Measurements from ENCODE around the gene NDUFA7. TPM values are rescaled to one million over a fixed set of nuclear protein-coding genes. Genes with fewer than 3 reads are reported as not detected.

The NDUFA7 gene
- polyA plus RNA-seq, 1 donor = 33.7 TPM

DNA sequence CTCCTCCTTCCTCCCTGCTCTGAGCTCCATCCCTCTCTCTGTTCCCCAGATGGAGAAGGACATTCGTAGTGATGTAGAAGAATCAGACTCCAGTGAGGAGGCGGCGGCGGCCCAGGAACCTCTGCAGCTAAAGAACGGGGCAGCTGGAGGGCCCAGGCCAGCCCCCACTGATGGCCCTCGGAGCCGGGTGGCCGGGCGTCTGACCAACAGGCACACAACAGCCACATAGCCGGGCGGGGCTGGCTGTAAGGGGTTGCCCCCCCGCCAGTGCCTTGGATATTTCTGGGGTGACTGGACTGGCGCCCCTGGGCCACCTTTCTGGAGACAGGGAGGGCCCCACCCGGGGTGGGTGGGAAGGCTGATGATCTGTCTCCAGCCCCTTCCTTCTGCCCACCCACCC, 59.3 kb downstream of the NDUFA7 start:
- no peak for DNase-seq

DNA sequence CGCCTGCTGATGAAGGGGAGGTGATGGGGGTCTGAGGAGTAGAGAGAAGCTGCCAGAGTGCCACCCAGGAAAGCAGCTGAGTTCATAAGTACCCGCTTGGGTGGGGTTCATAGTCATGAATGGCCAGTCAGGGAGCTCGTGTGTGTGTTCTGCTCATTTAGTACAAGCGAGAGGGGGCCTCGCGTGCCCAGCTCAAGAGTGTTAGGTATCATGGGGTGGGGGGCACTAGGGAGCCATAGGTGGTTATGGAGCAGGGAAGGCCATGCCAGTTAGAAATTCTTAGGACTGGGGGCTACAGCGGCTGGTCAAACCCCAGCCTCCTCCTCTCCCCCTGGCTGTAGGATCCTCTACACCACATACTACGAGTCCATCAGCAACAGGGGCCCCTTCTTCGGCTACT, 59.8 kb downstream of the NDUFA7 start:
- DNase-seq = no peak

Other genes with a start within 250 kb of the NDUFA7 start
- gene FBN3, start 171.8 kb downstream of the NDUFA7 start, polyA plus RNA-seq (ENCODE audit: insufficient read length) = 14.4 TPM
- gene CERS4, start 112.0 kb downstream of the NDUFA7 start, polyA plus RNA-seq (ENCODE audit: insufficient read length) = 17.6 TPM
- 21.7 TPM for gene CD320, start 13.0 kb downstream of the NDUFA7 start, polyA plus RNA-seq (ENCODE audit: insufficient read length)
- 729 TPM for gene RPS28, start 121 bp upstream of the NDUFA7 start, polyA plus RNA-seq (ENCODE audit: insufficient read length)
- 15.8 TPM for gene KANK3, start 21.9 kb upstream of the NDUFA7 start, polyA plus RNA-seq (ENCODE audit: insufficient read length)
- gene ANGPTL4, start 42.8 kb upstream of the NDUFA7 start, polyA plus RNA-seq (ENCODE audit: insufficient read length) = 3.6 TPM
- 85.3 TPM for gene RAB11B, start 69.0 kb upstream of the NDUFA7 start, polyA plus RNA-seq (ENCODE audit: insufficient read length)
- gene MARCHF2, start 91.9 kb upstream of the NDUFA7 start, polyA plus RNA-seq (ENCODE audit: insufficient read length) = 16.9 TPM
- 198 TPM for gene HNRNPM, start 123.6 kb upstream of the NDUFA7 start, polyA plus RNA-seq (ENCODE audit: insufficient read length)
- 2.9 TPM for gene PRAM1, start 181.3 kb upstream of the NDUFA7 start, polyA plus RNA-seq (ENCODE audit: insufficient read length)
- gene ZNF414, start 192.8 kb upstream of the NDUFA7 start, polyA plus RNA-seq (ENCODE audit: insufficient read length) = 20.0 TPM

Data from hindlimb muscle (tissue), 1 donor.